Fibroblast of villous mesenchyme (primary cell): ENCODE data around the gene SLC29A2. TPM values are rescaled to one million over a fixed set of nuclear protein-coding genes. Genes with fewer than 3 reads are reported as not detected.

Experiments used
- DNase-seq: peaks from one replicate; pipeline ENCODE4 v3.0.0-alpha.2; 2010; ENCODE audit warnings: low read depth
- H3K4me3 ChIP-seq: 2 replicates; pipeline ENCODE4 v1.5.1; 2011; ENCODE audit warnings: low read depth, mild to moderate bottlenecking, low read length
- total RNA-seq: library from RNA; depleted of rRNA; stranded (reverse); fragments of >200 nt; gene quantifications from 2 replicates; pipeline ENCODE4 v1.2.3, GENCODE V29; 2012
- TF ChIP-seq, protein P1 (sequence below): IDR thresholded peaks from 2 replicates; pipeline ENCODE4 v1.5.1; 2012; ENCODE audit warnings: low read depth, mild to moderate bottlenecking, low read length; ENCODE audit not compliant: insufficient read depth

SLC29A2 gene
- total RNA-seq, 1 donor: 0.86 TPM

GRCh38 chr11:66328031-66328301 is 43.6 kb downstream of the SLC29A2 start:
- DNase-seq: no peak
- H3K4me3 ChIP-seq: no peak overlapping the region
- TF ChIP-seq, protein P1, sequence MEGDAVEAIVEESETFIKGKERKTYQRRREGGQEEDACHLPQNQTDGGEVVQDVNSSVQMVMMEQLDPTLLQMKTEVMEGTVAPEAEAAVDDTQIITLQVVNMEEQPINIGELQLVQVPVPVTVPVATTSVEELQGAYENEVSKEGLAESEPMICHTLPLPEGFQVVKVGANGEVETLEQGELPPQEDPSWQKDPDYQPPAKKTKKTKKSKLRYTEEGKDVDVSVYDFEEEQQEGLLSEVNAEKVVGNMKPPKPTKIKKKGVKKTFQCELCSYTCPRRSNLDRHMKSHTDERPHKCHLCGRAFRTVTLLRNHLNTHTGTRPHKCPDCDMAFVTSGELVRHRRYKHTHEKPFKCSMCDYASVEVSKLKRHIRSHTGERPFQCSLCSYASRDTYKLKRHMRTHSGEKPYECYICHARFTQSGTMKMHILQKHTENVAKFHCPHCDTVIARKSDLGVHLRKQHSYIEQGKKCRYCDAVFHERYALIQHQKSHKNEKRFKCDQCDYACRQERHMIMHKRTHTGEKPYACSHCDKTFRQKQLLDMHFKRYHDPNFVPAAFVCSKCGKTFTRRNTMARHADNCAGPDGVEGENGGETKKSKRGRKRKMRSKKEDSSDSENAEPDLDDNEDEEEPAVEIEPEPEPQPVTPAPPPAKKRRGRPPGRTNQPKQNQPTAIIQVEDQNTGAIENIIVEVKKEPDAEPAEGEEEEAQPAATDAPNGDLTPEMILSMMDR: no peak

DNA sequence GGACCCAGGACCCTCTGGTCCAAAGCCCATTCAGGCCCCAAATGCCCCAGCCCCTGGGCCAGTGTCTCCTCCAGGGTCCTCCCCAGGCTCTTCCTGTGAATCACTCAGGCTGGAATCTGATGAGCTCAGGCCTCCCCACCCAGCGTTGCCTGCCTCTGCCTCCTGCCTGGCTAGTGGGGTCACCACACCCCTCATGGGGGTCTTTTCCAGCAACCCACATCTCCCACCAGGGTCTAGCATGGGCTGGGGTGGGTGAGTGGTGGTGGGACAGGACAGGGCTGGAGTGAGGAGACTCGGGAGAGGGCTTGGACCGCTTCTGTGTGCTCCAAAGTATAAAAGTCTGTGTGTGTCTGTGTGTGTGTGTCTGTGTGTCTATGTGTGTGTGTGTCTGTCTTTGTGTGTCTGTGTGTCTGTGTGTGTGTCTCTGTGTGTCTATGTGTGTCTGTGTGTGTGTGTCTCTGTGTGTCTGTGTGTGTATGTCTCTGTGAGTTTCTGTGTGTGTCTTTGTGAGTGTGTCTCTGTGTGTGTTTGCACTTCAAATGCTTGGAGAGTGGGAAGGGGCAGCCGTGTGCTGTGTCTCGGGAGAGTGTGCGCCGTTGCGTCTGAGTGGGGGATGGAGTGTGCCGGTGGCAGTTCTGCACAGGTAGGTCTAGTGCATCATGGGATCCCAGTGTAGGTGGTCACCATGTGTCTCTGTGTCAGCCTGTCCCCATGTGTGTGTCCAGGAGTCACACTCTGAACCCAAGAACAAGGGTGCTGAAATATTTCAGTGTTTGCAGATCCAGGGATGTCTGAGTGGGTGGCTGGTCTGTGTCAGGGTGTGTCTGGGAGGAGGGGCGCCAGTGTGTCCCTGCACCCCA is 44.2 kb downstream of the SLC29A2 start:
- TF ChIP-seq, protein P1: peak; percentile 13
- no peak overlapping the region for H3K4me3 ChIP-seq
- no peak for DNase-seq

DNA sequence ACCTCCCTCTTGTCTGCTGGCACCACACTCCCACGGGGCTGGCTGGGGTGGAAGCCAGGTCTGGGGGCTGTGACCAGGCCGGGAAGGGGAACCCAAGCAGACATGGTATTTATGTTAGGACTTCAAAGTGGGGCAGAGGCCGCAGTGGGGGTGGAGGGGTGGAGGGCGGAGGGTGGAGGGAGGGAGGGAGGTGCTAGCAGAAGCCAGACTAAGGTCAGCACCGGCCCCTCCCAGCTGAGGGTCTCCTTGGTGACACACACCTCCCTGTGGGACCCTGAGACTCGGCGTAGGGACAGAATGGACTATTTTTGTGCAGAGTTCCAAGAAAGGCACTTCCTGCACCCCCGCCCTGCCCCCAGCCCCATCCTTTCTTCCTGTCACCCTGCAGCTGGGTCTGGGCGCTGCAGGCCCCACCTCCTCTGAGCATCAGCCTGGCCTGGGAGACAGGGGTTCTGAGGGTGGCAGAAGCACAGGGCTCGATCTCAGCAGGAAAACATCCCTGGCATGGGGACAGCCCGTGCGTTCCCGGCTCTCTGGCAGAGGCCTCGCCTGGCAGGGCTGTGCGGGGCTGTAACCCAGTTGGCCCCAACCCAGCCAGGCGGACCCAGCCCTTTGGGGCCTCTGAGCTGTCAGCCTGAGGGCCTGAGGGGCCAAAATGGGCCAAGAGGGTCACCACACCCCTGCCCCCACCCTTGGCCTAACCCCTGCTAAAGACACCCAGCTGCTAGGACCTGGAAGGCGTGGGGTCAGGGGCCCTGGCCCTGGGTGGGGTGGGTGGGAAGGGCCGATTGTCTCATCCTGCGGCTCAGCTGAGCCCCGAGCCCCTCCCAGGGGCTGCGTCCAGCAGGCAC is 45.1 kb downstream of the SLC29A2 start:
- DNase-seq: no peak
- TF ChIP-seq, protein P1: no peak
- no peak overlapping the region for H3K4me3 ChIP-seq

GRCh38 chr11:66325263-66325671 is 46.3 kb downstream of the SLC29A2 start:
- TF ChIP-seq, protein P1: no peak
- no peak overlapping the region for H3K4me3 ChIP-seq
- no peak for DNase-seq

DNA sequence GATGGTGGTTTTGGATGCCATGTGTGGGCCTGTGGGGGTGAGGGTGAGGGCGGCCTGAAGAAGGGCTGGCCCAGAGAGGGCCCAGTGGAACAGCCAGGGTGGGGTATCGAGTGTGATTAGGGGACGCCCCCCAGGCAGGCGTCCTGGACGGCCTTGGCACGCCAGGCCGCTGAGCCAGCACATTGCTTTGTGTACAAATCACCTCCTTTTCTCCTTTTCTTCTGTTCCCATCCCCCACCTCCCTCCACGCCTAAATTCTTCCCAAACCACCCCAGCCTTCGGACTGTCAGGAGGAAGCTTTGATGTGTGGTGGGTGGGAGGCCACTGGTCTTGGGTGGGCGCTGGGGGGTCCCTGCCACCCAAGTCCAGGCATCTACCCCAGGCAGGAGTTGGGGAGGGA is 46.9 kb downstream of the SLC29A2 start:
- TF ChIP-seq, protein P1: no peak
- no peak overlapping the region for H3K4me3 ChIP-seq
- no peak for DNase-seq

DNA sequence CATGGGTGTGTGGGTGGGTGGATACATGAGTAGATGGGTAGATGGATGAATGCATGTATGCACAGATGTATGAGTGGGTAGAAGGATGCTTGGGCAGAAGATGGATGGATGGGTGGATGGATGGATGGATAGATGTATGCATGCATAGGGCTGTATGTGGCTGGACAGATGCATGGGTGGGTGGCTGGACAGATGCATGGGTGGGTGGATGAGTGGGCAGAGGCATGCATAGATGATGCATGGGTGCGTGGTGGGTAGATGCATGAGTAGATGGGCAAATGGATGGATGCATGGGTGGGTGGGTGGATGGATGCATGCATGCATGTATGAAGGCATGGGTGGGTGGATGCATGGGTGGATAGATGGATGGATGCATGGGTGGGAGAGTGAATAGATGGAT is 47.9 kb downstream of the SLC29A2 start:
- no peak for DNase-seq
- H3K4me3 ChIP-seq: no peak overlapping the region
- TF ChIP-seq, protein P1: no peak
